H1 (cell line): ENCODE results near the gene DMGDH. TPM values are rescaled to one million over a fixed set of nuclear protein-coding genes. Genes with fewer than 3 reads are reported as not detected.

ENCODE experiments used
- CTCF ChIA-PET: fragments of 300-600 bp; sonication (Branson Sonifier 250); formaldehyde crosslinking; loops from one replicate; lab custom pipeline; 2021; ENCODE audit not compliant: partially characterized antibody; lab: Charles Lee
- POLR2A ChIA-PET: fragments of 300-600 bp; sonication (Branson Sonifier 250); formaldehyde crosslinking; loops from one replicate; lab custom pipeline; 2021; ENCODE audit warnings: inconsistent platforms; ENCODE audit not compliant: partially characterized antibody; lab: Charles Lee
- DNase-seq, 2 experiments: peaks; one replicate each; pipeline versions ENCODE4 v3.0.0 to v3.0.0-alpha.2; 2010 to 2022; ENCODE audit warnings: low spot score in 2 of 2, low read depth in 1 of 2, mixed read lengths in 1 of 2
- FAIRE-seq: peaks from 2 replicates; lab custom pipeline; 2011; peaks lifted over from hg19 to GRCh38; lab: Jason Lieb, UNC
- H2AFZ ChIP-seq: 2 replicates; pipeline ENCODE4 v1.8.1; 2012; ENCODE audit warnings: low read length, inconsistent platforms
- H2AK5ac ChIP-seq: 2 replicates; pipeline ENCODE4 v1.6.1; 2013; ENCODE audit warnings: low read depth, low read length
- H2BK120ac ChIP-seq: replicated peaks from 2 replicates; pipeline ENCODE3; 2013; ENCODE audit warnings: low read depth, low read length, inconsistent platforms
- H2BK12ac ChIP-seq: 2 replicates; pipeline ENCODE4 v1.6.1; 2013; ENCODE audit warnings: low read depth, low read length
- H2BK15ac ChIP-seq: 2 replicates; pipeline ENCODE4 v1.6.1; 2013; ENCODE audit warnings: low read length
- H2BK20ac ChIP-seq: 2 replicates; pipeline ENCODE4 v1.6.1; 2013; ENCODE audit warnings: low read length
- H2BK5ac ChIP-seq: 2 replicates; pipeline ENCODE4 v1.6.1; 2013; ENCODE audit warnings: low read depth, low read length
- H3K14ac ChIP-seq: 2 replicates; pipeline ENCODE4 v1.6.1; 2013; ENCODE audit warnings: inconsistent platforms; ENCODE audit not compliant: insufficient read length
- H3K18ac ChIP-seq: 2 replicates; pipeline ENCODE4 v1.6.1; 2013; ENCODE audit warnings: low read length; ENCODE audit errors: extremely low read depth
- H3K23ac ChIP-seq: 2 replicates; pipeline ENCODE4 v1.6.1; 2013; ENCODE audit warnings: inconsistent platforms; ENCODE audit not compliant: insufficient read length
- H3K23me2 ChIP-seq: 2 replicates; pipeline ENCODE4 v1.6.1; 2013; ENCODE audit warnings: low read depth, low read length
- H3K27ac ChIP-seq: 2 replicates; pipeline ENCODE4 v1.6.1; 2011; ENCODE audit warnings: low read depth, low read length, inconsistent platforms
- H3K27me3 ChIP-seq, 4 experiments: replicated peaks in 1 of 4; 1 replicate in 1 of 4; 2 replicates in 3 of 4; pipeline versions ENCODE4 v1.6.1 to v1.8.1; 2011 to 2013; ENCODE audit warnings: low read length in 3 of 4, mild to moderate bottlenecking in 3 of 4, inconsistent platforms in 2 of 4, mixed read lengths in 2 of 4, moderate library complexity in 1 of 4; ENCODE audit not compliant: control insufficient read depth in 3 of 4, insufficient read depth in 3 of 4; ENCODE audit errors: extremely low read depth in 1 of 4
- H3K36me3 ChIP-seq, 4 experiments: 2 replicates each; pipeline versions ENCODE4 v1.6.1 to v1.8.1; 2011 to 2013; ENCODE audit warnings: mild to moderate bottlenecking in 4 of 4, low read length in 3 of 4, moderate library complexity in 2 of 4, control low read depth in 1 of 4, inconsistent platforms in 1 of 4; ENCODE audit not compliant: insufficient read depth in 4 of 4, control insufficient read depth in 2 of 4
- H3K4ac ChIP-seq: replicated peaks from 2 replicates; pipeline ENCODE3; 2013; ENCODE audit warnings: low read length, low read depth, mixed read lengths, inconsistent platforms; ENCODE audit not compliant: insufficient read length
- H3K4me1 ChIP-seq, 4 experiments: replicated peaks in 1 of 4; 1 replicate in 1 of 4; 2 replicates in 3 of 4; pipeline versions ENCODE4 v1.6.1 to v1.8.1; 2011 to 2013; ENCODE audit warnings: low read length in 3 of 4, inconsistent platforms in 2 of 4, mixed read lengths in 1 of 4; ENCODE audit not compliant: insufficient read depth in 4 of 4, control insufficient read depth in 3 of 4
- H3K4me2 ChIP-seq, 2 experiments: 2 replicates each; pipeline versions ENCODE4 v1.6.1 to v1.8.1; 2011 to 2013; ENCODE audit warnings: low read depth in 2 of 2, low read length in 2 of 2, control low read depth in 1 of 2, inconsistent platforms in 1 of 2, mild to moderate bottlenecking in 1 of 2; ENCODE audit not compliant: insufficient read depth in 1 of 2
- H3K4me3 ChIP-seq, 4 experiments: fragments of 200-600, 300-600 bp in 1 of 4; sonication (generic), shearing (Covaris generic), sonication (Bioruptor Twin) in 1 of 4; 2 replicates each; pipeline versions ENCODE4 v1.5.1 to v1.8.1; 2011 to 2016; ENCODE audit warnings: low read length in 4 of 4, low read depth in 3 of 4, control low read depth in 2 of 4, inconsistent platforms in 2 of 4, mild to moderate bottlenecking in 2 of 4, mixed read lengths in 1 of 4, moderate library complexity in 1 of 4; ENCODE audit not compliant: insufficient read depth in 2 of 4; ENCODE audit errors: extremely low read depth in 1 of 4
- H3K56ac ChIP-seq: replicated peaks from 2 replicates; pipeline ENCODE3; 2013; ENCODE audit warnings: low read depth, mild to moderate bottlenecking, mixed read lengths, low read length, inconsistent platforms; ENCODE audit not compliant: insufficient read length
- H3K79me1 ChIP-seq: 2 replicates; pipeline ENCODE4 v1.6.1; 2013; ENCODE audit warnings: low read depth, low read length, control low read depth
- H3K79me2 ChIP-seq, 2 experiments: 2 replicates each; pipeline versions ENCODE4 v1.6.1 to v1.8.1; 2012 to 2013; ENCODE audit warnings: low read length in 2 of 2, mild to moderate bottlenecking in 2 of 2, inconsistent platforms in 1 of 2; ENCODE audit not compliant: insufficient read depth in 2 of 2, control insufficient read depth in 1 of 2
- H3K9ac ChIP-seq, 4 experiments: replicated peaks in 1 of 4; 1 replicate in 1 of 4; 2 replicates in 3 of 4; pipeline versions ENCODE4 v1.6.1 to v1.8.1; 2011 to 2013; ENCODE audit warnings: low read depth in 3 of 4, low read length in 3 of 4, control low read depth in 2 of 4, mild to moderate bottlenecking in 2 of 4, moderate library complexity in 2 of 4, inconsistent platforms in 1 of 4; ENCODE audit errors: extremely low read depth in 1 of 4
- H3K9me3 ChIP-seq, 2 experiments: 2 replicates each; pipeline versions ENCODE4 v1.6.1 to v1.8.1; 2012 to 2013; ENCODE audit warnings: mild to moderate bottlenecking in 2 of 2, moderate library complexity in 2 of 2, control low read depth in 1 of 2, inconsistent platforms in 1 of 2, low read depth in 1 of 2, low read length in 1 of 2, mixed read lengths in 1 of 2; ENCODE audit not compliant: insufficient read depth in 2 of 2
- H4K20me1 ChIP-seq, 2 experiments: replicated peaks in 1 of 2; 2 replicates each; pipeline versions ENCODE3 to v1.8.1; 2011 to 2013; ENCODE audit warnings: inconsistent platforms in 2 of 2, low read length in 2 of 2, mild to moderate bottlenecking in 1 of 2; ENCODE audit not compliant: insufficient read depth in 2 of 2, control insufficient read depth in 1 of 2
- H4K5ac ChIP-seq: 2 replicates; pipeline ENCODE4 v1.6.1; 2013; ENCODE audit warnings: low read length, low read depth, mixed read lengths, inconsistent platforms; ENCODE audit not compliant: insufficient read length
- H4K8ac ChIP-seq: 2 replicates; pipeline ENCODE4 v1.8.0; 2013; ENCODE audit warnings: mild to moderate bottlenecking, moderate library complexity, low read length, inconsistent platforms; ENCODE audit not compliant: insufficient read depth; ENCODE audit errors: extremely low read depth
- H4K91ac ChIP-seq: replicated peaks from 2 replicates; pipeline ENCODE3; 2013; ENCODE audit warnings: low read length, mixed read lengths, inconsistent platforms; ENCODE audit not compliant: insufficient read length
- ATF2 ChIP-seq: IDR thresholded peaks from 2 replicates; pipeline ENCODE4 v1.6.1; 2012; ENCODE audit warnings: low read length, inconsistent platforms
- CBX8 ChIP-seq: fragments of 300-800, 300-1000 bp; sonication (generic); IDR thresholded peaks from 2 replicates; pipeline ENCODE4 v1.7.1; 2016; ENCODE audit warnings: low read depth, low read length, borderline replicate concordance
- CTBP2 ChIP-seq: IDR thresholded peaks from 2 replicates; pipeline ENCODE4 v1.7.0; 2011; ENCODE audit warnings: borderline replicate concordance, mild to moderate bottlenecking, moderate library complexity, mixed read lengths, low read length; ENCODE audit not compliant: insufficient read depth, insufficient read length
- EGR1 ChIP-seq: IDR thresholded peaks from 2 replicates; pipeline ENCODE4 v1.6.1; 2011; ENCODE audit warnings: low read depth, low read length, borderline replicate concordance
- JUN ChIP-seq: IDR thresholded peaks from 2 replicates; pipeline ENCODE4 v1.6.1; 2011; ENCODE audit warnings: low read depth, mild to moderate bottlenecking, improper control_type of control experiment, low read length
- RFX5 ChIP-seq: IDR thresholded peaks from 2 replicates; pipeline ENCODE4 v1.6.1; 2011; ENCODE audit warnings: low read depth, low read length, improper control_type of control experiment, borderline replicate concordance
- SUZ12 ChIP-seq: fragments of 200-600 bp; sonication (generic); IDR thresholded peaks from 2 replicates; pipeline ENCODE4 v1.6.1; 2012; ENCODE audit warnings: mild to moderate bottlenecking, inconsistent platforms, low read length, moderate library complexity, mixed read lengths
- TBP ChIP-seq: IDR thresholded peaks from 2 replicates; pipeline ENCODE4 v1.6.1; 2011; ENCODE audit warnings: low read depth, low read length, improper control_type of control experiment
- TEAD4 ChIP-seq: IDR thresholded peaks from 2 replicates; pipeline ENCODE4 v1.6.1; 2012; ENCODE audit warnings: low read depth, low read length, inconsistent platforms, mixed read lengths
- polyA plus RNA-seq, 7 experiments: library from polyadenylated mRNA; depleted of rRNA in 3 of 7; stranded (reverse) in 5 of 7; unstranded in 2 of 7; fragments of >200 nt in 5 of 7; fragments of 200-250 nt in 2 of 7; gene quantifications; 1 replicate in 5 of 7; 2 replicates in 1 of 7; 4 replicates in 1 of 7; pipeline versions ENCODE4 v1.2.1 to v1.2.3, GENCODE V29; 2011 to 2013; ENCODE audit warnings: missing spikeins in 2 of 7, mixed read lengths in 2 of 7
- total RNA-seq: library from RNA; stranded (reverse); fragmentation: NEBNext Ultra II Directional; extraction: Animal tissue kit (Norgen Biotek cat#: 25700); gene quantifications from 2 replicates; pipeline ENCODE4 v1.2.1, GENCODE V29; 2021

The DMGDH gene
- total and polyA plus RNA-seq, 2 of the 8 experiments (the other 6 are each of a cell fraction or from before 2014, with no cell fraction given), result 0.15 TPM; not detected in 1

- Histone ChIP-seq H2BK5ac (no peak overlapping the region), H4K20me1 (no peaks in the 10 kb centered on the region), H3K23ac (no peak overlapping the region), H3K27ac (no peak overlapping the region), H3K14ac (no peak overlapping the region), H3K18ac (no peak overlapping the region), H3K9me3 (peaks cover 7 to 8% of the 10 kb centered on the region in 2 experiments; a peak in 2 of 4 replicates), H3K9ac (no peak overlapping the region), H2BK12ac (no peak overlapping the region), H3K4ac (no peak overlapping the region), H3K23me2 (no peaks in the 10 kb centered on the region), H3K79me1 (no peaks in the 10 kb centered on the region), H2AFZ (no peak overlapping the region), H3K4me1 (no peaks in the 10 kb centered on the region), H2BK120ac (no peak overlapping the region), H3K36me3 (no peaks in the 10 kb centered on the region), H4K5ac (no peak overlapping the region), H3K79me2 (no peaks in the 10 kb centered on the region), H3K56ac (no peak overlapping the region), H3K27me3 (no peaks in the 10 kb centered on the region), H3K4me3 (no peak overlapping the region), H4K8ac (no peak overlapping the region), H4K91ac (no peak overlapping the region), H2AK5ac (no peak overlapping the region), H2BK15ac (no peak overlapping the region), H2BK20ac (no peak overlapping the region), H3K4me2 (no peak overlapping the region)
- DNase-seq (no peak), FAIRE-seq (no peak)
- ChIA-PET CTCF (interaction anchor here (0.6 to 3.5 kb wide), 7 partner anchors 8 to 591 kb away, joined by 3 to 23 read pairs (median 3); no protein-coding TSS in a partner anchor), POLR2A (no interaction called here)
- TF ChIP-seq EGR1 (no peak), SUZ12 (no peak), CTBP2 (no peak), TBP (no peak), CBX8 (no peak), TEAD4 (no peak), JUN (no peak), RFX5 (no peak), ATF2 (no peak)
These were observed 57.6 kb downstream of the DMGDH start for GRCh38 chr5:79011869-79012268.
